ENCODE measurements around the gene UGT1A7.
"Not testable (repeated sequence)": the region's sequence is repeated elsewhere in the genome, so short reads cannot be mapped to it uniquely, and the experiment has no call there.

The UGT1A7 gene

DNA sequence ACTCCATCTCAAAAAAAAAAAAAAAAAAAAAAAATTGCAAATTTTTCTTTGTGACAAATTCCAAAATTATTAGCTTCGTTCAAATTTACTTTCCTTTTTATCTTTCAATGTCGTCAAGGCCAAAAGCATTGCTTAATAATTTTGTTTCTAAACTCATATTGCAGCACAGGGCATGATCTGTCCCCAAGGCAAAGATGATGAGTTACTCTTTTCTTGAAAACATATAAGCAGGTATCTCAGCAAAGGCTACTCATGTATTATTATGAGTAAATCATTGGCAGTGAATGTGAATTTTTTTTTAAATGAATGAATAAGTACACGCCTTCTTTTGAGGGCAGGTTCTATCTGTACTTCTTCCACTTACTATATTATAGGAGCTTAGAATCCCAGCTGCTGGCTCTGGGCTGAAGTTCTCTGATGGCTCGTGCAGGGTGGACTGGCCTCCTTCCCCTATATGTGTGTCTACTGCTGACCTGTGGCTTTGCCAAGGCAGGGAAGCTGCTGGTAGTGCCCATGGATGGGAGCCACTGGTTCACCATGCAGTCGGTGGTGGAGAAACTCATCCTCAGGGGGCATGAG lies at the start of gene UGT1A7:
Gene UGT1A7 (plus strand): TSS at position 381 of the 579 bp plus-strand sequence. CDS start 37 bp downstream, at position 418.
- no peak for DNase-seq (ENCODE audit: low read depth in 1 of 2, low spot score in 1 of 2)

GRCh38 chr2:233636306-233636705 lies 45.4 kb upstream of the UGT1A7 start, which contains the start of gene UGT1A10:
Gene UGT1A10 (plus strand): TSS chr2:233636448. CDS start chr2:233636523, 75 bp downstream.
- DNase-seq (ENCODE audit: low read depth in 1 of 2, low spot score in 1 of 2), result not testable (repeated sequence)

DNA sequence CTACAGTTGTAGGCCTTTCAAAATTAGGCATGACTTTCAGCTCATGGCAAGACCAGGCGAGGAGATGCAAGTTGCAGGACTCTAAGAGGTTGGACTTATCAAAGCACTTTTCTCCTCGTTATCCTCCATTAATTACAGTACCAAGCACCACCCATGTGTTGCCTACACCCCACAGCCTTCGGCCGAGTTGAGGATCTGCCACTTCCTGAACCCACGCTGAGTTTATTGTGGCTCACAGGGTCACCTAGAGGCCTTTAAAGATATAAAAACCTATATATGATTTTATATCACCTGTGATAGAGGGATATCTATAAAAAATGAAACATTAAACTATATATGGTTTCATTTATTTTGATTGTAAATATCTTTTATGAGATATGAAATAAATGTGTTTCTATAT lies 42.9 kb upstream of the UGT1A7 start:
- DNase-seq (ENCODE audit: low read depth in 1 of 2, low spot score in 1 of 2), result no peak

DNA sequence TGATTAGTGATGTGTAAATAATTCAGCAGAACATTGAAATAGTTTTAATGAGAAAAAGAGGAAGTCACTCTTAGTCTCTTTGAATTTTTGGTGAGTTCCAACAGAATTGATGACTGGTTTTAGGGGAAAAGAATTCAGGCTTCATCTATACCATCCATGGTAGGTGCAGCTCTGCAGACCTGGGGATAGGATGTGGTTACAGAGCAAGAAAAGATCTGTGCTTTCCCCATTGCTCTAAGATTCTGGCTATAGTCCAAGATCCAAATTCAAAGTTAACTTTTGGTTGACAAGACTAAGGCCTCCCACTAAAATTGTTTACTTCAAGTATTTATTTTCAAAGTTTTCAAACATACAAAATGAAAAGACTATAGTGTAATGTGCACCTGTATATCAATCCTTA lies 41.8 kb upstream of the UGT1A7 start:
- no peak for DNase-seq (ENCODE audit: low read depth in 1 of 2, low spot score in 1 of 2)

- DNase-seq (ENCODE audit: low read depth in 1 of 2, low spot score in 1 of 2), result no peak
Observed at GRCh38 chr2:233643128-233643527, 38.6 kb upstream of the UGT1A7 start.

- not testable (repeated sequence) for DNase-seq (ENCODE audit: low read depth in 1 of 2, low spot score in 1 of 2)
Observed at GRCh38 chr2:233646033-233646432, 35.7 kb upstream of the UGT1A7 start.

DNA sequence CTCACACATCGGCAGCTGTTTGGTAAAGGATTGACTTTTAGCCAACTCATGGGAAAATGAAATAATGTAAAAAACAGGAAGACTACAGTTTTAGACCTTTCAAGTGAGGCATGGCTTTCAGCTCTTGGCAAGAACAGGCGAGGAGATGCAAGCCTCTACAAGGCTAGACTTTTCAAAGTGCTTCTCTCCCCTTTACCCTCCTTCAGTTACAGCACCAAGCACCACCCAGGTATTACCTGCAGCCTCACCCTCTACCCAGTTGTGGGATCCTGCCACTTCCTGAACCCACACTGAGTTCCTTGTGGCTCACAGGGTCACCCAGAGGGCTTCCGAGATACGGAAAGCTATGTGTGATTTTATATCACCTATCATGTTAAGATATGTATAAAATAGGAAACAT lies 30.7 kb upstream of the UGT1A7 start:
- no peak for DNase-seq (ENCODE audit: low read depth in 1 of 2, low spot score in 1 of 2)

DNA sequence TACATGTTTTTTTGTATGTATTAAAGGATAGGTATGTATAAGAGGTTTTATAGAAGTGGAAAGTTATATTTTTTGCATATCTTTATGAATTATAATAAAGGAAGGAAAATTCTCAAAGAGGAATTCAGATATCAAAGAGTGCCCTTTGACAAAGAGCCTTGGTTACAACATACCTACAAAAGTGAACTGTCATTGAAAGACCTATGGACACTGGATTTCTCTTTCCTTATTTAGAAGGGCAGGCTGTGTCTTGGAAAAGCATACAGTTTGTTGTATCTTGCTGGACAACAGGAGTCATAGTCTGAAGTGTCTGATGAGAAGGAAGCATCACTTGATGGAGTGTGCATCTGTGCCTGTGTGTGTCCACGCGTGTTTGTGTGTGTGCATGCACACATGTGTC lies 30.3 kb upstream of the UGT1A7 start:
- no peak for DNase-seq (ENCODE audit: low read depth in 1 of 2, low spot score in 1 of 2)

- no peak for DNase-seq (ENCODE audit: low read depth in 1 of 2, low spot score in 1 of 2)
Observed at GRCh38 chr2:233654501-233654900, 27.2 kb upstream of the UGT1A7 start.

DNA sequence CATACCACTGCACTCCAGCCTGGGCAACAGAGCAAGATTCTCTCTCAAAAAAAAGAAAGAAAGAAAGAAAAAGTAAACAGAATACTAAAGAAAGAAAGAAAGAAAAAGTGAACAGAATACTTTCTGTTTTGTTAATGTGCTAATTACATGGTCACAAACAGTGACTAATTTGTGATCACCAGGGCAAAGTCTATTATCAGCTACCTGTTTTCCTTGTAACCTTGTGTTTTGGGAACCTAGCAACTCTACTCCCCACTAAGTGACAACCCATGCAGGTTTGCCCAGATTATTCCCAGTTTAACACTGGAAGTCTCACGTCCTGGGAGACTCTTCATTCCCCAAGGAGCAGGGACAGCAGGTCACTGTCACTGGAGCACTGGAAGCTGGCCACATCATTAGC lies 26.7 kb upstream of the UGT1A7 start:
- no peak for DNase-seq (ENCODE audit: low read depth in 1 of 2, low spot score in 1 of 2)

- DNase-seq (ENCODE audit: low read depth in 1 of 2, low spot score in 1 of 2), result not testable (repeated sequence)
Observed at GRCh38 chr2:233655943-233656342, 25.8 kb upstream of the UGT1A7 start.

- no peak for DNase-seq (ENCODE audit: low read depth in 1 of 2, low spot score in 1 of 2)
Observed at GRCh38 chr2:233656443-233656842, 25.3 kb upstream of the UGT1A7 start.

- DNase-seq (ENCODE audit: low read depth in 1 of 2, low spot score in 1 of 2), result no peak
Observed at GRCh38 chr2:233658610-233659009, 23.1 kb upstream of the UGT1A7 start.

DNA sequence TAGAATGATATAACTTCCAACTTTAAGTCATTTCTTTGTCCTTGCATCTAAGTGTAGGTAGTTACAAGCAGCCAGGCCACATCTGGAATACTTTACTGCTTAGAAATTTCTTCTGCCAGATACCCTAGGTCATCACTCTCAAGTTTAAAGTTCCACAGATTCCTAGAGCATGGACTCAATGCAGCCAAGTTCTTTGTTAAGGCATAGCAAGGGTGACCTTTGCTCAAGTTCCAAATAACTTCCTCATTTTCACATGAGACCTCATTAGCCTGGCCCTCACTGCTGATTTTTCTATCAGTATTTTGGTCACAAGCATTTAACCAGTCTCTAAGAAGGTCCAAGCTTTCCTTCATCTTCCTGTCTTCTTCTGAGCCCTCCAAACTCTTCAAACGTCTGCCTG lies 17.8 kb upstream of the UGT1A7 start:
- no peak for DNase-seq (ENCODE audit: low read depth in 1 of 2, low spot score in 1 of 2)

DNA sequence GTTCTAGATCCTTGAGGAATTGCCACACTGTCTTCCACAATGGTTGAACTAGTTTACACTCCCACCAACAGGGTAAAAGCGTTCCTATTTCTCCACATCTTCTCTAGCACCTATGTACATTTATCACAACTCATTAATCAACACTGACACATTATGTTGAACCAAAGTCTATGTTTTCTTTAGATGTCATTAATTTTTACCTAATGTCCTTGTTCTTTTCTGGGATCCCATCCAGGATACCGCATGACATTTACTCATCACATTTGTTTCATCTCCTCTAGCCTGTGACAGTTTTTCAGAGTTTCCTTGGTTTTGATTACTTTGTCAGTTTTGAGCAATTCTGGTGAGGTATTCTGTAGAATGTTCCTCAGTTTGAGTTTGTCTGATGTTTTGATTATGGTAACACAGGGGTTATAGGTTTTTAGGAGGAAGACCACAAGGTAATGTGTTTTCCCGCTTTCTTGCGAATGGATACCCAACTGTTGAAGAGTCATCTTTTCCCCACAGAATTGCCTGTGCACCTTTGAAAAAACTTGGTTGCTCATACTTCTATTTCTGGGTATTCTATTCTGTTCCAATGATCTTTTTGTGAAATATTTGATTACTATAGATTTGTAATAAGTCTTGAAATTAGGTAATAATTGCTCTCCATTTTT lies 13.0 kb upstream of the UGT1A7 start:
- DNase-seq (ENCODE audit: low read depth in 1 of 2, low spot score in 1 of 2), result no peak

GRCh38 chr2:233671290-233672161 lies 10.2 kb upstream of the UGT1A7 start, which contains the start of gene UGT1A9:
Gene UGT1A9 (plus strand): TSS chr2:233671898. CDS start chr2:233671935, 37 bp downstream.
- DNase-seq (ENCODE audit: low read depth in 1 of 2, low spot score in 1 of 2), result no peak

DNA sequence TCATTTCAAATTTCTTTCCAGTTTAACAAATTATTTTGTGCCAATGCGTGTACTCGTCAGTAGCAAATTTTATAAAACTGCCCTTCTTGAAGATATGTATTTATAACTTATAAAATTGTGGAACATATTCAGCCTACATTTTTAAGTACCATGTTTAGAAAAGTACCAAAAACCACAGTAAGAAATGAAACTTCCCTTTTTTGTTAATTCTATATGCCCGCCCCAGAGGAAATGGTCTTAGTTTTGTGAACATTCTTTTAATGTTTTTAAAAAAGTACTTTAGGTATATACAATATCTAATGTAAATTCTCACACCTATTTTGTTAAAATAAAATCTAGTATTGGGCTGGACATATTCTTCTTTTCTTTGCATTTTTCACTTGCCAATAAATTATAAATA lies 8.8 kb upstream of the UGT1A7 start:
- DNase-seq (ENCODE audit: low read depth in 1 of 2, low spot score in 1 of 2), result no peak

- DNase-seq (ENCODE audit: low read depth in 1 of 2, low spot score in 1 of 2), result no peak
Observed at GRCh38 chr2:233673896-233674295, 7.8 kb upstream of the UGT1A7 start.

DNA sequence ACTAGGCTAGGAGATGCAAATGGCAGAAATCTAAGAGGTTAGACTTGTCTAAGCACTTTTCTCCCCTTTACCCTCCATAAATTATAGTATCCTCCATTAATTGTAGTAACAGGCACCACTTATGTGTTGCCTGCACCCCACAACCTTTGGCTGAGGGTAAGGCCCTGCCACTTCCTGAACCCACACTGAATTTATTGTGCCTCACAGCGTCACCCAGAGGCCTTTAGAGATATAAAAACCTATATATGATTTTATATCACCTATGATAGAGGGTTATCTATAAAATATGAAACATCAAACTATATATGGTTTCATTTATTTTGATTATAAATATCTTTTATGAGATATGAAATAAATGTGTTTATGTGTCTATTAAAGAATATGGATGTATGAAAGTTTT lies 7.4 kb upstream of the UGT1A7 start:
- DNase-seq (ENCODE audit: low read depth in 1 of 2, low spot score in 1 of 2), result no peak

DNA sequence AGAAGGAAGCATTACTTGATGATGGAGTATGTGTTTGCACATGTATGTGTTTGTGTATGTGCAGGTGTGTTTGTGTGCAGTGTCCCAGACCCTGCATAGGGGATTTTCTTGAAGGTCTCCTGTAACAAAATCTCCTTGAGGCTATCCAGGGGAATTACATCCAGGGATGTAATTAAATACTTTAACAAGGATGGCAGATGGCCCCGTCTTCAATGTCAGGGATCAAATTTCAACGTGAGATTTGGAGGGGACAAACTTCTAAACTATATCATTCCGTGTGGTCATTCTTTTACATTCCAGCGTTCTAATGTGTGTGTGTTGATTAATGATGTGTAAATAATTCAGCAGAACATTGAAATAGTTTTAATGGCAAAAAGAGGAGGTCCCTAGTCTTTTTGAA lies 6.7 kb upstream of the UGT1A7 start:
- DNase-seq (ENCODE audit: low read depth in 1 of 2, low spot score in 1 of 2), result no peak

GRCh38 chr2:233676046-233676445 lies 5.7 kb upstream of the UGT1A7 start:
- DNase-seq (ENCODE audit: low read depth in 1 of 2, low spot score in 1 of 2), result no peak

DNA sequence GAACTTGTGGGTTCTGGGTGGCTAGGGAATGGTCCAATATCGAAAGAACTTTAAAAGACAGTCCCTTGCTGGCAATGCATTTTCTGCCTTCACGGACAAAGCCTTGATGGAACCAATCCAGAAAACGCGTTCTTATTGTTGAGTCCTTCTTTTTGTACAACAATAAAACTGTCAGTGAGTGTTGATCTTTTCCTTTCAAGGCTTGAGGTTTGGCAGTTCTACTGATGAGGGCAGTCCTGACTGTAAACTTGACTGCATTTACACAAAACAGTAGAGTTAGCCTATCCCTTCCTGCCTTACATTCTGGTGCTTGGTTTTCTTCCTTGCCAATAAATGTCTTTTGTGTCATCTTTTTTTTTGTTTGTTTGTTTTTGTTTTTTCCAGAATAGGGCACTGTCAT lies 2.5 kb upstream of the UGT1A7 start:
- no peak for DNase-seq (ENCODE audit: low read depth in 1 of 2, low spot score in 1 of 2)
